IMR-90 (cell line): ENCODE measurements around the gene IL13RA1. TPM values are rescaled to one million over a fixed set of nuclear protein-coding genes. Genes with fewer than 3 reads are reported as not detected.

Experiments
- ATAC-seq: fragments of 200-7000 bp; cut with Tn5 transposase; 2 replicates; pipeline ENCODE4 v1.9.1; 2020; ENCODE audit warnings: low read depth, mild to moderate bottlenecking, moderate library complexity
- BruUV-seq: library from RNA; stranded (reverse); fragments of 400-500 nt; replicated peaks from 2 replicates; lab custom pipeline; 2021; lab: Mats Ljungman, UMichigan
- CTCF ChIA-PET: fragments of 300-600 bp; formaldehyde crosslinking; extraction: SDS; loops from one replicate; lab custom pipeline; 2021; ENCODE audit warnings: antibody characterized with exemption; lab: Yijun Ruan, JAX
- POLR2A ChIA-PET: fragments of 300-600 bp; sonication (Branson Sonifier 250); formaldehyde crosslinking; loops from one replicate; lab custom pipeline; 2022; ENCODE audit warnings: antibody characterized with exemption; ENCODE audit not compliant: unreplicated experiment; lab: Charles Lee
- DNase-seq: peaks from one replicate; pipeline ENCODE4 v3.0.0; 2013
- H2AFZ ChIP-seq: replicated peaks from 2 replicates; pipeline ENCODE3; 2013; ENCODE audit warnings: low read length, mild to moderate bottlenecking; ENCODE audit not compliant: poor library complexity
- H2AK5ac ChIP-seq: 2 replicates; pipeline ENCODE4 v1.6.1; 2013; ENCODE audit warnings: low read depth, low read length, inconsistent platforms
- H2AK9ac ChIP-seq: replicated peaks from 2 replicates; pipeline ENCODE3; 2013; ENCODE audit warnings: mild to moderate bottlenecking, low read depth, low read length, moderate library complexity; ENCODE audit not compliant: poor library complexity
- H2BK120ac ChIP-seq: 2 replicates; pipeline ENCODE4 v1.6.1; 2013; ENCODE audit warnings: low read depth, low read length, inconsistent platforms
- H2BK15ac ChIP-seq: 3 replicates; pipeline ENCODE4 v1.6.1; 2013; ENCODE audit warnings: low read depth, low read length, inconsistent platforms
- H2BK20ac ChIP-seq: 2 replicates; pipeline ENCODE4 v1.6.1; 2013; ENCODE audit warnings: low read depth, mild to moderate bottlenecking, inconsistent platforms, low read length, moderate library complexity
- H2BK5ac ChIP-seq: 2 replicates; pipeline ENCODE4 v1.6.1; 2013; ENCODE audit warnings: mild to moderate bottlenecking, low read depth, low read length, inconsistent platforms; ENCODE audit not compliant: poor library complexity, severe bottlenecking
- H3K14ac ChIP-seq: replicated peaks from 2 replicates; pipeline ENCODE4 v1.6.1; 2013; ENCODE audit warnings: low read depth, low read length, inconsistent platforms
- H3K18ac ChIP-seq: 2 replicates; pipeline ENCODE4 v1.6.1; 2013; ENCODE audit warnings: low read depth, low read length, control low read depth
- H3K23ac ChIP-seq: 2 replicates; pipeline ENCODE4 v1.6.1; 2013; ENCODE audit warnings: low read depth, low read length, inconsistent platforms
- H3K27ac ChIP-seq: 2 replicates; pipeline ENCODE4 v1.5.1; 2013; ENCODE audit warnings: mild to moderate bottlenecking, control low read depth, low read length; ENCODE audit not compliant: insufficient read depth
- H3K27me3 ChIP-seq: 2 replicates; pipeline ENCODE4 v1.6.1; 2013; ENCODE audit warnings: low read length; ENCODE audit not compliant: control insufficient read depth, insufficient read depth
- H3K36me3 ChIP-seq: 2 replicates; pipeline ENCODE4 v1.6.1; 2013; ENCODE audit warnings: low read length, mixed read lengths; ENCODE audit not compliant: control insufficient read depth, insufficient read depth
- H3K4ac ChIP-seq: 2 replicates; pipeline ENCODE4 v1.6.1; 2013; ENCODE audit warnings: low read depth, low read length, inconsistent platforms
- H3K4me1 ChIP-seq: 2 replicates; pipeline ENCODE4 v1.6.1; 2013; ENCODE audit warnings: low read length, mixed read lengths; ENCODE audit not compliant: control insufficient read depth, insufficient read depth
- H3K4me2 ChIP-seq: 2 replicates; pipeline ENCODE4 v1.6.1; 2013; ENCODE audit warnings: low read depth, mild to moderate bottlenecking, control low read depth, low read length, moderate library complexity
- H3K4me3 ChIP-seq: 2 replicates; pipeline ENCODE4 v1.5.1; 2013; ENCODE audit warnings: low read depth, mild to moderate bottlenecking, control low read depth, low read length, moderate library complexity; ENCODE audit not compliant: insufficient read depth
- H3K56ac ChIP-seq: 2 replicates; pipeline ENCODE4 v1.6.1; 2013; ENCODE audit warnings: low read length, inconsistent platforms; ENCODE audit not compliant: insufficient read depth; ENCODE audit errors: extremely low read depth
- H3K79me1 ChIP-seq, 2 experiments: 2 replicates each; pipeline ENCODE4 v1.6.1; 2013; ENCODE audit warnings: low read length in 2 of 2, inconsistent platforms in 1 of 2, low read depth in 1 of 2
- H3K9ac ChIP-seq: 2 replicates; pipeline ENCODE4 v1.6.1; 2013; ENCODE audit warnings: low read depth, low read length, control low read depth
- H3K9me1 ChIP-seq: 2 replicates; pipeline ENCODE4 v1.6.1; 2013; ENCODE audit warnings: low read length, inconsistent platforms; ENCODE audit not compliant: insufficient read depth
- H3K9me3 ChIP-seq: 2 replicates; pipeline ENCODE4 v1.6.1; 2013; ENCODE audit warnings: low read length; ENCODE audit not compliant: control insufficient read depth, insufficient read depth
- H4K20me1 ChIP-seq: 2 replicates; pipeline ENCODE4 v1.6.1; 2013; ENCODE audit warnings: low read length, inconsistent platforms; ENCODE audit not compliant: insufficient read depth
- H4K5ac ChIP-seq: 2 replicates; pipeline ENCODE4 v1.6.1; 2013; ENCODE audit warnings: mild to moderate bottlenecking, low read depth, low read length, control low read depth
- H4K8ac ChIP-seq, 2 experiments: 2 replicates each; pipeline ENCODE4 v1.6.1; 2013; ENCODE audit warnings: low read depth in 2 of 2, low read length in 2 of 2, control low read depth in 1 of 2, inconsistent platforms in 1 of 2
- H4K91ac ChIP-seq: 2 replicates; pipeline ENCODE4 v1.6.1; 2013; ENCODE audit warnings: low read depth, low read length, inconsistent platforms; ENCODE audit not compliant: insufficient read depth
- BHLHE40 ChIP-seq: fragments of 150-350 bp; IDR thresholded peaks from 2 replicates; pipeline ENCODE4 v1.6.1; 2016; ENCODE audit warnings: mild to moderate bottlenecking, low read depth, low read length
- CHD1 ChIP-seq: IDR thresholded peaks from 2 replicates; pipeline ENCODE4 v1.6.1; 2012; ENCODE audit warnings: low read depth, low read length, improper control_type of control experiment
- CTCF ChIP-seq: conservative IDR thresholded peaks from 2 replicates; pipeline ENCODE4 v1.5.1; 2012; ENCODE audit warnings: mild to moderate bottlenecking, low read depth, low read length, improper control_type of control experiment
- ELK1 ChIP-seq: fragments of 150-350 bp; IDR thresholded peaks from 2 replicates; pipeline ENCODE4 v1.6.1; 2016; ENCODE audit warnings: low read depth, mild to moderate bottlenecking, low read length, moderate library complexity, borderline replicate concordance
- FOS ChIP-seq: fragments of 150-350 bp; IDR thresholded peaks from 2 replicates; pipeline ENCODE4 v1.6.1; 2016; ENCODE audit warnings: low read depth, low read length
- MAFK ChIP-seq: IDR thresholded peaks from 2 replicates; pipeline ENCODE4 v1.6.1; 2012; ENCODE audit warnings: low read depth, low read length, improper control_type of control experiment
- MAZ ChIP-seq: IDR thresholded peaks from 2 replicates; pipeline ENCODE4 v1.6.1; 2012; ENCODE audit warnings: low read depth, mild to moderate bottlenecking, low read length, improper control_type of control experiment, moderate library complexity, borderline replicate concordance
- MXI1 ChIP-seq: IDR thresholded peaks from 2 replicates; pipeline ENCODE4 v1.6.1; 2012; ENCODE audit warnings: low read depth, mild to moderate bottlenecking, low read length, moderate library complexity, borderline replicate concordance
- NFE2L2 ChIP-seq: fragments of 150-350 bp; IDR thresholded peaks from 2 replicates; pipeline ENCODE4 v1.6.1; 2016; ENCODE audit warnings: low read depth, mild to moderate bottlenecking, low read length
- POLR2A ChIP-seq: IDR thresholded peaks from 2 replicates; pipeline ENCODE4 v1.6.1; 2012; ENCODE audit warnings: mild to moderate bottlenecking, low read depth, low read length
- RAD21 ChIP-seq: IDR thresholded peaks from 2 replicates; pipeline ENCODE4 v1.6.1; 2012; ENCODE audit warnings: low read length, improper control_type of control experiment
- RCOR1 ChIP-seq: IDR thresholded peaks from 2 replicates; pipeline ENCODE4 v1.6.1; 2012; ENCODE audit warnings: mild to moderate bottlenecking, low read length, improper control_type of control experiment; ENCODE audit not compliant: insufficient replicate concordance
- RFX5 ChIP-seq: IDR thresholded peaks from 2 replicates; pipeline ENCODE4 v1.8.0; 2012; ENCODE audit warnings: low read depth, mild to moderate bottlenecking, low read length, moderate library complexity
- SMC3 ChIP-seq: fragments of 150-350 bp; IDR thresholded peaks from 2 replicates; pipeline ENCODE4 v1.6.1; 2016; ENCODE audit warnings: low read depth, mild to moderate bottlenecking, antibody characterized with exemption, low read length, moderate library complexity
- WGBS, 2 experiments: methylation state at CpG; one replicate each; pipeline versions ENCODE4 v1.1.5 to v1.1.7; 2013; ENCODE audit warnings: missing lambda C conversion rate in 2 of 2; ENCODE audit not compliant: insufficient read length in 1 of 2; ENCODE audit errors: extremely low coverage in 2 of 2; 5-methylcytosine and 5-hydroxymethylcytosine counted together
- dilution Hi-C: fragments of 300-500 bp; cut with HindIII; formaldehyde crosslinking; loops from one replicate; pipeline ENCODE4 v1.14.3; 2018; ENCODE audit warnings: low sequenced_read_pairs; ENCODE audit not compliant: unreplicated experiment
- in situ Hi-C: fragments of 300-500 bp; cut with MboI; formaldehyde crosslinking; loops from 3 replicates; pipeline ENCODE4 v1.14.3; 2019; ENCODE audit warnings: low sequenced_read_pairs, inconsistent platforms, mixed read lengths
- intact Hi-C: fragments of 100-400 bp; cut with micrococcal nuclease; formaldehyde crosslinking; loops from 2 replicates; pipeline ENCODE4 v1.10.0; 2022
- polyA plus RNA-seq, 3 experiments: library from polyadenylated mRNA; depleted of rRNA; stranded (reverse); fragments of >200 nt; gene quantifications; 2 replicates each; pipeline ENCODE4 v1.2.3, GENCODE V29; 2012; ENCODE audit warnings: low replicate concordance in 1 of 3
- total RNA-seq: library from RNA; depleted of rRNA; stranded (reverse); fragments of >200 nt; gene quantifications from 2 replicates; pipeline ENCODE4 v1.2.3, GENCODE V29; 2012

Gene IL13RA1
- total and polyA plus RNA-seq, 2 of the 4 experiments (the other 2 are of a cell fraction), result 24.2 to 31.7 TPM

- no peaks in the 10 kb centered on the region for H3K79me1 ChIP-seq
- H2AK9ac ChIP-seq, result no peak overlapping the region
- H2BK15ac ChIP-seq, result no peak overlapping the region
- H3K4ac ChIP-seq, result no peak overlapping the region
- no peak overlapping the region for H3K14ac ChIP-seq
- H3K9ac ChIP-seq, result no peak overlapping the region
- H4K20me1 ChIP-seq, result no peaks in the 10 kb centered on the region
- no peak overlapping the region for H2AK5ac ChIP-seq
- H3K4me2 ChIP-seq, result no peak overlapping the region
- no peak overlapping the region for H3K23ac ChIP-seq
- H3K4me1 ChIP-seq, result no peaks in the 10 kb centered on the region
- no peak overlapping the region for H3K18ac ChIP-seq
- CTCF ChIA-PET, result interaction anchor here (1.0 kb wide), 1 partner anchor 54 kb away, joined by 3 read pairs; no protein-coding TSS in a partner anchor
- no peak overlapping the region for H2AFZ ChIP-seq
- H3K27me3 ChIP-seq, result no peaks in the 10 kb centered on the region
- no TSS peak for BruUV-seq
- no peak for DNase-seq
- no peaks in the 10 kb centered on the region for H3K9me3 ChIP-seq
- H3K9me1 ChIP-seq, result no peaks in the 10 kb centered on the region
- no peak overlapping the region for H3K4me3 ChIP-seq
- TF ChIP-seq NFE2L2 (no peak), MAZ (no peak), CTCF (no peak), CHD1 (no peak), BHLHE40 (no peak), RFX5 (no peak), RCOR1 (no peak), FOS (no peak), MAFK (no peak), SMC3 (no peak), POLR2A (no peak), MXI1 (no peak), ELK1 (no peak), RAD21 (no peak)
- H2BK120ac ChIP-seq, result no peak overlapping the region
- intact Hi-C loops, result no loop called here
- in situ Hi-C loops, result no loop called here
- H3K56ac ChIP-seq, result no peak overlapping the region
- no CpG with 5 or more reads among the region's 3 CpGs for WGBS, 2 experiments
- no peak overlapping the region for H4K5ac ChIP-seq
- no peak overlapping the region for H4K8ac ChIP-seq
- dilution Hi-C loops, result no loop called here
- no peak overlapping the region for H4K91ac ChIP-seq
- no peaks in the 10 kb centered on the region for H3K36me3 ChIP-seq
- POLR2A ChIA-PET, result no interaction called here
- H2BK5ac ChIP-seq, result no peak overlapping the region
- H2BK20ac ChIP-seq, result no peak overlapping the region
- no peak overlapping the region for H3K27ac ChIP-seq
- no peak for ATAC-seq
Measured at GRCh38 chrX:118688935-118689334, 38.5 kb upstream of the IL13RA1 start.
